Heart left ventricle (tissue), 13 donors: ENCODE data around the gene GPR137C.

ENCODE experiments used
- POLR2A ChIP-seq, 2 donors: fragments of 450-650 bp; IDR thresholded peaks; one replicate each; pipeline ENCODE4 v1.6.1; 2017; ENCODE audit warnings: antibody characterized with exemption in 2 of 2, mild to moderate bottlenecking in 2 of 2, moderate library complexity in 2 of 2
- TF ChIP-seq, protein P1 (sequence below), 12 donors: fragments of 200-600 bp; sonication (generic) in 4 of 12; IDR thresholded peaks; one replicate each; pipeline versions ENCODE4 v1.5.0 to v1.8.0; 2018 to 2022; ENCODE audit warnings: antibody characterized with exemption in 12 of 12, mild to moderate bottlenecking in 5 of 12
- donor health status: ischemic (EF 13 %, LVEDD 7.1; RV severe dilation, severe dysfunction).
- donor health status: DM: no; HTN: yes; CAD: no.
- donor health status: DM: no; HTN: no; CAD: no.
- donor health status: ischemic (EF 25% LVEDD 6.9; RV normal size, moderate dysfunction).
- donor health status: ischemic (EF 25% LVEDD 5.7; RV mildly dilated, moderate dysfunction).
- donor health status: ischemic (EF 35%, LVEDD 5.7; RV mildly dilated, moderate dysfunction).
- donor health status: nonischemic (EF 11% LVEDD 7.7; RV severe dilation, severe dysfunction).
- donor health status: DM: yes; HTN: yes; CAD: no.
- donor health status: PGD.
- donor health status: ischemic (EF 29% LVEDD 5.4; RV normal size, mild dysfunction).
- donor health status: nonischemic (EF 23%, LVEDD 6.1; RV moderate dilation, normal function).

DNA sequence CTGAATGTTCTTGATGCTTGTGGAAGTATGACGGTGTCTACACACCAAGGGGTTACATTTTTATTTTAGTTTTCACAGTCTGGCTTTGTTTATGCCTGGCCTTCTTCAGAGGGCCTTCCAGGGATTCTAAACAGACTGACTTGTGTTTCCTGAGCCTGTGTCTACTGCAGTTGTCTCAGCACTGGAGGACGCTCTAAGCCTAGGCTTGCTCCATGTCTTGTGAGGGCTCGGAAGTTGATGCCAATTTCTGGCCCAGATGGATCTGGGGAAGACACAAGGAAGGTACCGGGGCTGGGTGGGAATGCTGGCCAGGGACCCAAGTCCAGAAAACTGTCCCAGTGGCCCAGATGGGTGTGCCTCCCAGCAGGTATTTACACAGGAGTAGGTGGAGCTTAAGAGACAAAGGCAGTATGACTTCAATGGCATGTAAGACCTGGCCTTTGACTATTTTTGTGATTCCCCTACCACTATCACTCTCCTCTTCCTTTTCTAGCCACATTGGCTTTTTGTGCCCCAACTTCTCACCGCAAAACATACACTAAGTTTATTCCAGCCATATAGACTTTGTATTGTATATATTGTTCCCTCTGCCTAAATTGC, 56.9 kb downstream of the GPR137C start:
- TF ChIP-seq, protein P1, sequence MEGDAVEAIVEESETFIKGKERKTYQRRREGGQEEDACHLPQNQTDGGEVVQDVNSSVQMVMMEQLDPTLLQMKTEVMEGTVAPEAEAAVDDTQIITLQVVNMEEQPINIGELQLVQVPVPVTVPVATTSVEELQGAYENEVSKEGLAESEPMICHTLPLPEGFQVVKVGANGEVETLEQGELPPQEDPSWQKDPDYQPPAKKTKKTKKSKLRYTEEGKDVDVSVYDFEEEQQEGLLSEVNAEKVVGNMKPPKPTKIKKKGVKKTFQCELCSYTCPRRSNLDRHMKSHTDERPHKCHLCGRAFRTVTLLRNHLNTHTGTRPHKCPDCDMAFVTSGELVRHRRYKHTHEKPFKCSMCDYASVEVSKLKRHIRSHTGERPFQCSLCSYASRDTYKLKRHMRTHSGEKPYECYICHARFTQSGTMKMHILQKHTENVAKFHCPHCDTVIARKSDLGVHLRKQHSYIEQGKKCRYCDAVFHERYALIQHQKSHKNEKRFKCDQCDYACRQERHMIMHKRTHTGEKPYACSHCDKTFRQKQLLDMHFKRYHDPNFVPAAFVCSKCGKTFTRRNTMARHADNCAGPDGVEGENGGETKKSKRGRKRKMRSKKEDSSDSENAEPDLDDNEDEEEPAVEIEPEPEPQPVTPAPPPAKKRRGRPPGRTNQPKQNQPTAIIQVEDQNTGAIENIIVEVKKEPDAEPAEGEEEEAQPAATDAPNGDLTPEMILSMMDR (IDR thresholded peaks at IDR 0.05) = no peak
- no peak for TF ChIP-seq POLR2A (IDR thresholded peaks at IDR 0.05)
